Measurements from ENCODE around the gene LDHD.

The LDHD gene

GRCh38 chr16:75114179-75114945 is 2.2 kb downstream of the LDHD start:
- DNase-seq = no peak

- DNase-seq = no peak
These were observed 2.9 kb downstream of the LDHD start for GRCh38 chr16:75113541-75114121.

- no peak for DNase-seq
These were observed 3.7 kb downstream of the LDHD start for GRCh38 chr16:75112734-75113491.

- DNase-seq = no peak
These were observed 4.4 kb downstream of the LDHD start for GRCh38 chr16:75111961-75112733.

GRCh38 chr16:75111514-75111940 is 5.1 kb downstream of the LDHD start:
- no peak for DNase-seq

- peak; percentile 90 for DNase-seq
These were observed 5.7 kb downstream of the LDHD start for GRCh38 chr16:75110637-75111513.

GRCh38 chr16:75109732-75110243 is 6.8 kb downstream of the LDHD start:
- no peak for DNase-seq

- DNase-seq = peak; percentile 20
These were observed 7.5 kb downstream of the LDHD start for GRCh38 chr16:75108792-75109731.

GRCh38 chr16:75107505-75107904 is 9.1 kb downstream of the LDHD start:
- no peak for DNase-seq

- no peak for DNase-seq
These were observed 10.0 kb downstream of the LDHD start for GRCh38 chr16:75106351-75107274.

- DNase-seq = no peak
These were observed 11.1 kb downstream of the LDHD start for GRCh38 chr16:75105306-75106061.

- no peak for DNase-seq
These were observed 11.7 kb downstream of the LDHD start for GRCh38 chr16:75104836-75105235.

- DNase-seq = no peak
These were observed 12.6 kb downstream of the LDHD start for GRCh38 chr16:75103994-75104393.

GRCh38 chr16:75102595-75102994 is 14.0 kb downstream of the LDHD start:
- DNase-seq = no peak

GRCh38 chr16:75101635-75102034 is 14.9 kb downstream of the LDHD start:
- DNase-seq = no peak

- DNase-seq = no peak
These were observed 16.0 kb downstream of the LDHD start for GRCh38 chr16:75100603-75100990.

- no peak for DNase-seq
These were observed 16.6 kb downstream of the LDHD start for GRCh38 chr16:75099738-75100602.
